ENCODE measurements around the gene DLG4.
"Not testable (repeated sequence)": the region's sequence is repeated elsewhere in the genome, so short reads cannot be mapped to it uniquely, and the experiment has no call there.

The DLG4 gene

GRCh38 chr17:7249214-7249613 lies 29.6 kb upstream of the DLG4 start:
- no peak for DNase-seq (ENCODE audit: low read depth, low spot score)

GRCh38 chr17:7248796-7249195 lies 29.2 kb upstream of the DLG4 start:
- DNase-seq (ENCODE audit: low read depth, low spot score), result no peak

GRCh38 chr17:7246779-7247178 lies 27.1 kb upstream of the DLG4 start:
- no peak for DNase-seq (ENCODE audit: low read depth, low spot score)

- DNase-seq (ENCODE audit: low read depth, low spot score), result not testable (repeated sequence)
Observed at GRCh38 chr17:7243838-7244237, 24.2 kb upstream of the DLG4 start.

GRCh38 chr17:7243453-7243729 lies 23.8 kb upstream of the DLG4 start:
- DNase-seq (ENCODE audit: low read depth, low spot score), result no peak

- peak; percentile 82 for DNase-seq (ENCODE audit: low read depth, low spot score)
Observed at GRCh38 chr17:7242717-7243452, 23.2 kb upstream of the DLG4 start.

- DNase-seq (ENCODE audit: low read depth, low spot score), result peak; percentile 76
Observed at GRCh38 chr17:7241783-7242716, 22.4 kb upstream of the DLG4 start, which contains the start of gene GABARAP. Gene GABARAP, minus strand, starts transcription at chr17:7242449. Its CDS starts 119 bp downstream, at chr17:7242330.

- DNase-seq (ENCODE audit: low read depth, low spot score), result no peak
Observed at GRCh38 chr17:7241090-7241733, 21.6 kb upstream of the DLG4 start.

GRCh38 chr17:7240375-7240774 lies 20.7 kb upstream of the DLG4 start:
- DNase-seq (ENCODE audit: low read depth, low spot score), result no peak

GRCh38 chr17:7239091-7240027 lies 19.7 kb upstream of the DLG4 start, which contains the start of gene PHF23:
Gene PHF23, minus strand, starts transcription at chr17:7239457. Its CDS starts 178 bp downstream, at chr17:7239279.
- peak; percentile 94 for DNase-seq (ENCODE audit: low read depth, low spot score)

- DNase-seq (ENCODE audit: low read depth, low spot score), result no peak
Observed at GRCh38 chr17:7238420-7239090, 18.9 kb upstream of the DLG4 start.

GRCh38 chr17:7237761-7238419 lies 18.3 kb upstream of the DLG4 start:
- peak; percentile 77 for DNase-seq (ENCODE audit: low read depth, low spot score)

- DNase-seq (ENCODE audit: low read depth, low spot score), result no peak
Observed at GRCh38 chr17:7237266-7237760, 17.7 kb upstream of the DLG4 start.

- DNase-seq (ENCODE audit: low read depth, low spot score), result no peak
Observed at GRCh38 chr17:7236808-7237207, 17.2 kb upstream of the DLG4 start.

- no peak for DNase-seq (ENCODE audit: low read depth, low spot score)
Observed at GRCh38 chr17:7235693-7236665, 16.3 kb upstream of the DLG4 start.

GRCh38 chr17:7234083-7234951 lies 14.7 kb upstream of the DLG4 start, which contains the start of gene DVL2:
Gene DVL2, minus strand, starts transcription at chr17:7234517. Its CDS starts 255 bp downstream, at chr17:7234262.
- DNase-seq (ENCODE audit: low read depth, low spot score), result peak; percentile 88

- no peak for DNase-seq (ENCODE audit: low read depth, low spot score)
Observed at GRCh38 chr17:7233701-7234082, 14.1 kb upstream of the DLG4 start.

GRCh38 chr17:7232114-7232513 lies 12.5 kb upstream of the DLG4 start:
- DNase-seq (ENCODE audit: low read depth, low spot score), result no peak

Measured in activated naive CD8-positive, alpha-beta T cell treated with anti-CD3 and anti-CD28 coated beads, Interleukin-2, amount 50 U/mL, for 16 hours (primary cell).